Astrocyte (in vitro differentiated cells and primary cell): ENCODE measurements around the gene SLC43A2.
"Not testable (repeated sequence)": the region's sequence is repeated elsewhere in the genome, so short reads cannot be mapped to it uniquely, and the experiment has no call there.

Experiments used
- EZH2 ChIP-seq: IDR thresholded peaks from 2 replicates; pipeline ENCODE4 v1.6.1; 2012; ENCODE audit warnings: mild to moderate bottlenecking, low read length, inconsistent platforms; ENCODE audit not compliant: insufficient read depth
- TF ChIP-seq, protein P1 (sequence below): IDR thresholded peaks from 2 replicates; pipeline ENCODE4 v1.5.1; 2011; ENCODE audit warnings: low read depth, mild to moderate bottlenecking, inconsistent platforms, low read length, moderate library complexity; ENCODE audit not compliant: insufficient read depth

DNA sequence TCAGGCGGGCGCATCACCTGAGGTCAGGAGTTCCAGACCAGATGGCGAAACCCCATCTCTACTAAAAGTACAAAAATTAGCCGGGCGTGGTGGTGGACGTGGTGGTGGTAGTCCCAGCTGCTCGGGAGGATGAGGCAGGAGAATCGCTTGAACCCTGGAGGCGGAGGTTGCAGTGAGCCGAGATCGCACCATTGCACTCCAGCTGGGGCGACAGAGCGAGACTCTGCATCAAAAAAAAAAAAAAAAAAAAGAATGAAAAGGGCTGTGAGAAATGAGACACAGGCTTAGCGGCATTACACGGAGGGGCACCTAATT lies 65.2 kb downstream of the SLC43A2 start:
- TF ChIP-seq, protein P1, sequence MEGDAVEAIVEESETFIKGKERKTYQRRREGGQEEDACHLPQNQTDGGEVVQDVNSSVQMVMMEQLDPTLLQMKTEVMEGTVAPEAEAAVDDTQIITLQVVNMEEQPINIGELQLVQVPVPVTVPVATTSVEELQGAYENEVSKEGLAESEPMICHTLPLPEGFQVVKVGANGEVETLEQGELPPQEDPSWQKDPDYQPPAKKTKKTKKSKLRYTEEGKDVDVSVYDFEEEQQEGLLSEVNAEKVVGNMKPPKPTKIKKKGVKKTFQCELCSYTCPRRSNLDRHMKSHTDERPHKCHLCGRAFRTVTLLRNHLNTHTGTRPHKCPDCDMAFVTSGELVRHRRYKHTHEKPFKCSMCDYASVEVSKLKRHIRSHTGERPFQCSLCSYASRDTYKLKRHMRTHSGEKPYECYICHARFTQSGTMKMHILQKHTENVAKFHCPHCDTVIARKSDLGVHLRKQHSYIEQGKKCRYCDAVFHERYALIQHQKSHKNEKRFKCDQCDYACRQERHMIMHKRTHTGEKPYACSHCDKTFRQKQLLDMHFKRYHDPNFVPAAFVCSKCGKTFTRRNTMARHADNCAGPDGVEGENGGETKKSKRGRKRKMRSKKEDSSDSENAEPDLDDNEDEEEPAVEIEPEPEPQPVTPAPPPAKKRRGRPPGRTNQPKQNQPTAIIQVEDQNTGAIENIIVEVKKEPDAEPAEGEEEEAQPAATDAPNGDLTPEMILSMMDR: not testable (repeated sequence)
- TF ChIP-seq EZH2: not testable (repeated sequence)
